Measurements from ENCODE around the gene NTRK3. TPM values are rescaled to one million over a fixed set of nuclear protein-coding genes. Genes with fewer than 3 reads are reported as not detected.

Gene NTRK3
- total RNA-seq, 1 donor from 2014 or later = 11.8 TPM

- DNase-seq (ENCODE audit: low spot score) = no peak
These were observed 136.5 kb downstream of the NTRK3 start for GRCh38 chr15:88120026-88120425.

GRCh38 chr15:88118741-88119140 is 137.8 kb downstream of the NTRK3 start:
- DNase-seq (ENCODE audit: low spot score) = no peak

GRCh38 chr15:88118035-88118434 is 138.5 kb downstream of the NTRK3 start:
- no peak for DNase-seq (ENCODE audit: low spot score)

GRCh38 chr15:88115486-88116152 is 140.9 kb downstream of the NTRK3 start:
- DNase-seq (ENCODE audit: low spot score) = no peak

DNA sequence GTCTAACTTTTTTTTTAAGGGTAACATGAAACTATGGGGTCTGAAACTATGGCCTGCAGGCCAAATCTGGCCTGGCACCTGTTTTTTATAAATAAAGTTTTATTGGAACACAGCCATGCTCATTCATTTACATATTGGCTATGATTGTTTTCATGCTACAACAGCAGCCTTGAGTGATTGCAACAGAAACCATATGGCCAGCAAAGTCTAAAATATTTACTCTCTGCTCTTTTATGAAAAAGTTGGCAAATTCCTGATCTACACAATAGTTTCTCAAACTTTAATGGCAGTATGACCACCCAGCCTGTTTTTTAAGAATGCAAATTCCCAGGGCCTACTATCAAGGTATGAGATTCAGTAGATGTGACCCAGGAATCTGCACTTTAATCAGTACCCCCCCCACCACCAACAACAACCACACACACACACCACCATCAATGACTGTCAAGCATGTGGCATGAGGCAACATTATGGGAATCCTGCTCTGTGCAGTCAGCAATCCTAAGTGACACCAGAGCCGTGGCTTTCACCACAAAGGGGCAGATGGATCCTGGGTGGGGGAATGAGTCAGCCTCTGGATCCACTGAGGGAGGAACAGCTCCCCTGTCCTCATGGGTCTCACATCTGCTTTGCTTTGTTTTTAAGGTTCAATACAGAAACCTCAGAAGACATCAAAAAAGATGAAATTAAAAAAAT is 142.8 kb downstream of the NTRK3 start:
- no peak for DNase-seq (ENCODE audit: low spot score)

DNA sequence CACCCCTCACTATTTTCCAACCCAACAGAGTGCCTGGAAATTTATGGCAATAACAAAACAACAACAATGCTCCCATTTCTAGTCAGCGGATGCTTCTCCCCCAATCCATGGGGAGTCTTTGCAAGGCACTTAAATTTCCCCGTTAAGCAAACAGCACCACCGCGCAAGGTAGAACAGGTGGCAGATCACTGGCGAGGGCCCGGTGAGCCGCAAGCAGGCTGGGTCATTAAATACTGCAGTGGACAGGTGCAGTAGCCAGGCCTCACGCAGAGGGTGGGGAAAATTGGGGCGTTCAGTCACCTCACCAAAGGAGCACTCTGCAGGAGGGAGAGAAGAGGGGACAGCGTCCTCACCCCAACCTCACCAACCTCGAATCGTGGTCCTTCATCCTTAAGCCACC is 147.5 kb downstream of the NTRK3 start:
- DNase-seq (ENCODE audit: low spot score) = no peak

GRCh38 chr15:88108477-88108876 is 148.1 kb downstream of the NTRK3 start:
- DNase-seq (ENCODE audit: low spot score) = no peak

- DNase-seq (ENCODE audit: low spot score) = no peak
These were observed 150.5 kb downstream of the NTRK3 start for GRCh38 chr15:88106074-88106473.

DNA sequence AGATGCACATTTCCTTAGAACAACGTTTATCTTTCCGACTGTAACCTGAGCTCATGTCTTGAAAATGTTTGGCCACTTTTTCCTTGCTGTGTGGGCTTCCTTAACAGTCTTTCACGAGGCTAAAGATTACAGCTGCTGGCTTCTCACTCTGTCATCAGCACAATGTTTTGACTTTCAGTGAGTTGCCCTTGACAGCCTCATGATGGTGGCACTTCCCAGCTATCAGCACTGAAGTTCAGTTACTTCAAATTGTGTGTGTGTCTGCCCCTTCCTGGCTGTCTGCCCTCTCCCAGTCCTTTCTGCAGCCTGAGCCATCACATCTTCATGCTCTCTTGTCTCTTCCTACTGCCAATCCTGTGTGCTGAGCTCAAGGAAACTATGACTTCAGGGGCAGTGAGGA is 152.2 kb downstream of the NTRK3 start:
- DNase-seq (ENCODE audit: low spot score) = no peak

DNA sequence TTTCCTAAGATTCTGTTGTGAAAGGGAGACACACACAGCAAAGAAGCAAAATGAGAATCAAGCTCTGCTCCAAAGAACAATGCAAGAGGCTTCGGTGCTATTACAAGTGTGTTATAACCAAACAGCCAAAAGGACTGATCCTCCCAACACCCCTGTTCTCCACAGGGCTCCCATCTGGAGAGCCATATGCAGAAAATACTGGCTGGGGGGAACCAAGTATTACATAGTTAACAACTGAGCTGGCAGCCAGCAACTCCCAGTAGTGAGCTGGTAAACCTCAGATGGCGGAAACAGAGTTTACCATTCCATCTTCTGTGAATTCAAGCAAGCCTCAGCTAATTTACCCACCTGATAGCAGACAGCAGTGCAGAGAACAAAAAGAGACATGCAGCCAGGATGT is 156.4 kb downstream of the NTRK3 start:
- no peak for DNase-seq (ENCODE audit: low spot score)

DNA sequence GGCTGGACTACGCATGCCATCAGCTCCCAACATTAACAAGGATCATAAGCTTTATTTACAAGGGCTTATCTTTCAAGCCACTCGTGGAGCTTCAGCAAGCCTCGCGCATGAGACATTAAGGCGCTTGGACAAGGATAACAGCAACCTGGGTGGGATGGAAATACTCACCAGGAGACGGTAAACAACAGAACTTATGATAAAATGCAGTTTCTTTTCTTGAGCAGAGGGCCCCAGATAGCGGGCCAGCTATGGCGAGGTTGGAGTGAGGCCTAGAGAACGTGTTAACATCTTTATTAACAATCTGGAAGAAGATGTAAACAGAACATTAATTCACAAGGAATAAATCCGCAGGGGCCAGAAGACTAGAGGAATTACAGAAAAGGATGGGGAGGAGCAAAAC is 158.2 kb downstream of the NTRK3 start:
- DNase-seq (ENCODE audit: low spot score) = no peak

GRCh38 chr15:88091444-88092016 is 165.0 kb downstream of the NTRK3 start:
- no peak for DNase-seq (ENCODE audit: low spot score)

GRCh38 chr15:88090481-88091011 is 166.0 kb downstream of the NTRK3 start:
- DNase-seq (ENCODE audit: low spot score) = no peak

DNA sequence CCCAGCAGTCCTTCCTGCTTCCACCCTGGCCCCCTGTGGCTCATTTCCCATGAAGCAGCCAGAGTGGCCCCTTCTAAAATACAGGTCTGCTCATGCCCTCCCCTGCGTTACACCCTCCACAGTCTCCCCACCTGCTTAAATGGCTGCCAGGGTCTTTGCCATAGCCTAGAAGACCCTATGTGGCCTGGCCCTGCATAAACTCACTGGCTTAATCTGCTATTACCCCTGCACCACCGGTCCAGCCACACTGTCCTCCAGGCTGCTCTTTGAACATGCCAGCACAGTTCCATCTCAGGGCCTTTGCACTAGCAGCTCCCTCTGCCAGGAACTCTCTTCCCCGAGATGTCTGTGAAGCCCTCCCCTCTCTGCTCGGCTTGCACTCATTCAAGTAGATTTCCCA is 166.8 kb downstream of the NTRK3 start:
- no peak for DNase-seq (ENCODE audit: low spot score)

DNA sequence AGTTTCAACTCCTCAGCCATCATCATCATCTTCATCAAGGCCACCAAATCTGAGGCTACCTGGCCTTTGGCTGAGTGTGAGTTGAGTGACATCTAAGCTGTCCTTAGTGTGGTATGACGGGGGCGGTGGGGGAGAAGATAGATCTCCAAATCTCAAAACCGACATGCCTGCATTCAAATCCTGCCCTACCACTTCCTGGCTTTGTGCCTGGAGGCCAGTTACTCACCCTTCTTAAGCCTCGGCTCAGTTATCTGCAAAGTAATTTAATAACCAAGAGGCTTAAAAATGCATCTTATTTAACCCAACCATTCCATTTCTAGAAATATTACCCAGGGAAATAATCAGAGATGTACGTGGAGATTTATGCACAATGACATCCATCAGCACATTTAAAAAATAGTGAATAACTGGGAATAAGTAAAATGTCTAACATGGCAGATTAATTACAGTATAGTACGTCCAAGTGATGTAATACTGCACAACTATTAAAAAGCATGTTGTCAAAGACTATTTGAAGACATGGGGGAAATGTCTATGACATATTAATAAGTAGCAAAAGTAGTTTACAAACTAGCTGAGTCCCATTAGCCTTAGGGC is 167.4 kb downstream of the NTRK3 start:
- no peak for DNase-seq (ENCODE audit: low spot score)

- peak; percentile 18 for DNase-seq (ENCODE audit: low spot score)
These were observed 172.5 kb downstream of the NTRK3 start for GRCh38 chr15:88083811-88084760.

DNA sequence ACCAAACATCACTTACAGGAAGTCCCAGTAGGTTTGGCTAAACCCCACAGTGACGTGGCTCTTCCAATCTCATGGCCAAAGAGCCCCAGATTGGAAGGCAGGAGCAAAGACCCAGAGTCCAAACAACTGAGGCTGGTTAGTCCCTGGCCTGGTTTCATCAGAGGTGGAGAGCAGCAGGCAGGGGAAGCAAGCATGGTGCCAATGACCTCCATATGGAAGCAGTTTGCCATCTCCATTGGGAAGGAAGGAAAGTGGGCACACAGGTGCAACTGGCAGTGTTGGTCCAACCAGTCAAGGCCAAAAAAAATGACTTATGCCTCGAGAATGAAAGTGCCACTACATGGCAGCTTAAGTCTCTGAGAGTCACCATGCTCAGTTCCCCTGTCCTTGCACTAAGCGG is 175.9 kb downstream of the NTRK3 start:
- peak; percentile 27 for DNase-seq (ENCODE audit: low spot score)

GRCh38 chr15:88077296-88078020 is 179.1 kb downstream of the NTRK3 start:
- no peak for DNase-seq (ENCODE audit: low spot score)

DNA sequence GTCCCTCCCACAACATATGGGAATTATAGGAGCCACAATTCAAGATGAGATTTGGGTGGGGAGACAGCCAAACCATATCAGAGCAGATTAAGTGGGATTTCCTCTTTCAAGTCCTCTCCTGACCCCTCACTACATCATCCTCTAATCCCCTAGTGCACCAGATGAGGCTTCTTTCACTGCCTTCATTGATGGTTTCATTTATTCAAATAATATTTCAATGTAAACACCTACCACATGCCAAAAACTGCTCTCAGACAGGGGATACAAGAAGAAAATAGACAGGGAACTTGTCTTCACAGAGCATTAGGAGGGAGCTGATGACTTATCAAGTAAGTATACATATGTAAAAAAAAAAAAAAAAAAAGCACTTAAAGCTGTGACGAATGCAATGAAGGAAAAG is 180.2 kb downstream of the NTRK3 start:
- no peak for DNase-seq (ENCODE audit: low spot score)

- DNase-seq (ENCODE audit: low spot score) = no peak
These were observed 181.4 kb downstream of the NTRK3 start for GRCh38 chr15:88075102-88075501.

GRCh38 chr15:88074386-88074785 is 182.2 kb downstream of the NTRK3 start:
- DNase-seq (ENCODE audit: low spot score) = no peak
